Measurements from ENCODE around the gene DPPA2. TPM values are rescaled to one million over a fixed set of nuclear protein-coding genes. Genes with fewer than 3 reads are reported as not detected.

The DPPA2 gene
- total RNA-seq, 4 donors from 2014 or later: not detected

GRCh38 chr3:109325657-109326056, 9.3 kb upstream of the DPPA2 start:
- Histone ChIP-seq H3K36me3 (no peaks in the 10 kb centered on the region), H3K27me3 (no peaks in the 10 kb centered on the region), H3K4me1 (no peaks in the 10 kb centered on the region), H3K4me3 (no peak overlapping the region), H3K9me3 (no peaks in the 10 kb centered on the region), H3K27ac (no peak overlapping the region)
- no peak for TF ChIP-seq EP300 (IDR thresholded peaks at IDR 0.05)
- TF ChIP-seq, protein P1, sequence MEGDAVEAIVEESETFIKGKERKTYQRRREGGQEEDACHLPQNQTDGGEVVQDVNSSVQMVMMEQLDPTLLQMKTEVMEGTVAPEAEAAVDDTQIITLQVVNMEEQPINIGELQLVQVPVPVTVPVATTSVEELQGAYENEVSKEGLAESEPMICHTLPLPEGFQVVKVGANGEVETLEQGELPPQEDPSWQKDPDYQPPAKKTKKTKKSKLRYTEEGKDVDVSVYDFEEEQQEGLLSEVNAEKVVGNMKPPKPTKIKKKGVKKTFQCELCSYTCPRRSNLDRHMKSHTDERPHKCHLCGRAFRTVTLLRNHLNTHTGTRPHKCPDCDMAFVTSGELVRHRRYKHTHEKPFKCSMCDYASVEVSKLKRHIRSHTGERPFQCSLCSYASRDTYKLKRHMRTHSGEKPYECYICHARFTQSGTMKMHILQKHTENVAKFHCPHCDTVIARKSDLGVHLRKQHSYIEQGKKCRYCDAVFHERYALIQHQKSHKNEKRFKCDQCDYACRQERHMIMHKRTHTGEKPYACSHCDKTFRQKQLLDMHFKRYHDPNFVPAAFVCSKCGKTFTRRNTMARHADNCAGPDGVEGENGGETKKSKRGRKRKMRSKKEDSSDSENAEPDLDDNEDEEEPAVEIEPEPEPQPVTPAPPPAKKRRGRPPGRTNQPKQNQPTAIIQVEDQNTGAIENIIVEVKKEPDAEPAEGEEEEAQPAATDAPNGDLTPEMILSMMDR (IDR thresholded peaks at IDR 0.05): no peak
- no peak for TF ChIP-seq POLR2AphosphoS5 (IDR thresholded peaks at IDR 0.05)
- ATAC-seq: no peak
- 56 to 59% methylated on average over 3 of the region's 3 CpGs for WGBS, 2 donors (ENCODE audit: low coverage in 1 of 2)

DNA sequence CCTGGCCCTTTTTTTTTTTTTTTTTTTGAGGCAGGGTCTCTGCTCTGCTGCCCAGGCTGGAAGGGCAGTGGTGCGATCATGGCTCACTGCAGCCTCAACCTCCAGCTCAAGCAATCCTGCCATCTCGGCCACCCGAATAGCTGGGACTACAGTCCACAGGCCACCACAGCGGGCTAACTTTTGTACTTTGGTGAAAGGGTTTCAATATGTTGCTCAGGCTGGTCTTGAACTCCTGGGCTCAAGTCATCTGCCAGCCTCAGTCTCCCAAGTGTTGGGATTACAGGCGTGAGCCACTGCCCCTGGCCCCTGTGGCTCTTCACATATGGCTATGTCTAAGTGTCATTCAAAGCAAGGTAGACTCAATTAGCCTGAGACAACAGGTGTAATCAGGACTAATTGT, 8.8 kb upstream of the DPPA2 start:
- WGBS, 2 donors (ENCODE audit: low coverage in 1 of 2): 88% methylated on average over 5 of the region's 5 CpGs; no CpG with 5 or more reads in 1 of the 2 donors

DNA sequence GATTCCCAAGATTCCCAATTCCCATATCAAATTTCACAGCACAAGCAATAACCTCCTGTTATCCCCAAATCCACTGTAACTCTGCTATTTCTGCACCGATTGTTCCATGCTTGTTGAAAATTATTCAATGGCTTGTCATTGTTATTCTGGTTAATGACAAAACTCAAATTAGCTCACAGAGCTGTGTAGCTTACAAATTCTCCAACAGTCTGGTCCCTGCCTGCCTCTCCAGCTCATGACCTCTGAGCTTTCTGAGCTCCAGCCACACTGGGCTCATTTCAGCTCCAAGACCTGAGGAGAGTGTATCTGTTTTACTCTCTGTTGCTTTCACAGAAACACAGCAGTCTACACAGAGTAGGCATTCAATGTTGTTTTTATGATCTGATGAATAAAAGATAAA, 3.3 kb downstream of the DPPA2 start:
- H3K4me3 ChIP-seq: no peak overlapping the region
- no peaks in the 10 kb centered on the region for H3K27me3 ChIP-seq
- TF ChIP-seq POLR2A (IDR thresholded peaks at IDR 0.05) (no peak), EP300 (IDR thresholded peaks at IDR 0.05) (no peak), POLR2AphosphoS5 (IDR thresholded peaks at IDR 0.05) (no peak)
- TF ChIP-seq, protein P1 (IDR thresholded peaks at IDR 0.05): no peak
- no peaks in the 10 kb centered on the region for H3K36me3 ChIP-seq
- ATAC-seq: no peak
- WGBS, 2 donors (ENCODE audit: low coverage in 1 of 2): 55 to 75% methylated on average over 1 of the region's 1 CpG
- H3K9me3 ChIP-seq: no peaks in the 10 kb centered on the region
- H3K27ac ChIP-seq: no peak overlapping the region
- no peaks in the 10 kb centered on the region for H3K4me1 ChIP-seq

More for the DNA sequence above, 8.8 kb upstream of the DPPA2 start:
- no peak overlapping the region for H3K27ac ChIP-seq
- H3K27me3 ChIP-seq: no peaks in the 10 kb centered on the region
- ATAC-seq: no peak
- no peaks in the 10 kb centered on the region for H3K4me1 ChIP-seq
- TF ChIP-seq POLR2A (IDR thresholded peaks at IDR 0.05): no peak
- TF ChIP-seq, protein P1 (IDR thresholded peaks at IDR 0.05): no peak
- no peak for TF ChIP-seq POLR2AphosphoS5 (IDR thresholded peaks at IDR 0.05)
- TF ChIP-seq EP300 (IDR thresholded peaks at IDR 0.05): no peak
- no peak overlapping the region for H3K4me3 ChIP-seq
- H3K36me3 ChIP-seq: no peaks in the 10 kb centered on the region
- no peaks in the 10 kb centered on the region for H3K9me3 ChIP-seq

DNA sequence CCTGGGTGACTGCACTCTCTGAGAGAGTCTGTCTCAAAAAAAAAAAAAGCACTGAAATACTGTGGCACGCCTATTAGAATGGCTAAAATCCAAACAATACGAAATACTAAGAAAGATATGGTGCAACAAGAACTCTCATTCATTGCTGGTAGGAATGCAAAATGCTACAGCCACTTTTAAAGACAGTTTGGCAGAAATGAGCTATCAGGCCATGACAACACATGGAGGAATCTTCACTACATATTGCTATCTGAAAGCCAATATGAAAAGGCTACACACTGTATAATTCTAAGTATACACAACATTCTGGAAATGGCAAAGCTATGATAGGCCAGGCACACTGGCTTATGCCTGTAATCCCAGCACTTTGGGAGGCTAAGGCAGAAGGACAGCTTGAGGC, 18.8 kb downstream of the DPPA2 start:
- TF ChIP-seq POLR2AphosphoS5 (IDR thresholded peaks at IDR 0.05): no peak
- Histone ChIP-seq H3K4me1 (no peaks in the 10 kb centered on the region), H3K27me3 (no peaks in the 10 kb centered on the region), H3K36me3 (no peaks in the 10 kb centered on the region), H3K27ac (no peak overlapping the region), H3K4me3 (no peak overlapping the region), H3K9me3 (no peaks in the 10 kb centered on the region)
- WGBS, 2 donors (ENCODE audit: low coverage in 1 of 2): 62 to 72% methylated on average over 2 of the region's 2 CpGs
- ATAC-seq: no peak

GRCh38 chr3:109284071-109284470, 32.2 kb downstream of the DPPA2 start:
- H3K27me3 ChIP-seq: no peaks in the 10 kb centered on the region
- no peak for ATAC-seq
- H3K27ac ChIP-seq: no peak overlapping the region
- H3K36me3 ChIP-seq: no peaks in the 10 kb centered on the region
- H3K4me1 ChIP-seq: no peaks in the 10 kb centered on the region
- no peak for TF ChIP-seq POLR2AphosphoS5 (IDR thresholded peaks at IDR 0.05)
- TF ChIP-seq POLR2A (IDR thresholded peaks at IDR 0.05): no peak
- TF ChIP-seq EP300 (IDR thresholded peaks at IDR 0.05): no peak
- TF ChIP-seq, protein P1 (IDR thresholded peaks at IDR 0.05): no peak
- no peak overlapping the region for H3K4me3 ChIP-seq
- no peaks in the 10 kb centered on the region for H3K9me3 ChIP-seq

All from gastroesophageal sphincter (tissue), 4 donors.